ENCODE results near the gene SEC22C.
"Not testable (repeated sequence)": the region's sequence is repeated elsewhere in the genome, so short reads cannot be mapped to it uniquely, and the experiment has no call there.

Gene SEC22C, protein sequence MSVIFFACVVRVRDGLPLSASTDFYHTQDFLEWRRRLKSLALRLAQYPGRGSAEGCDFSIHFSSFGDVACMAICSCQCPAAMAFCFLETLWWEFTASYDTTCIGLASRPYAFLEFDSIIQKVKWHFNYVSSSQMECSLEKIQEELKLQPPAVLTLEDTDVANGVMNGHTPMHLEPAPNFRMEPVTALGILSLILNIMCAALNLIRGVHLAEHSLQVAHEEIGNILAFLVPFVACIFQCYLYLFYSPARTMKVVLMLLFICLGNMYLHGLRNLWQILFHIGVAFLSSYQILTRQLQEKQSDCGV

DNA sequence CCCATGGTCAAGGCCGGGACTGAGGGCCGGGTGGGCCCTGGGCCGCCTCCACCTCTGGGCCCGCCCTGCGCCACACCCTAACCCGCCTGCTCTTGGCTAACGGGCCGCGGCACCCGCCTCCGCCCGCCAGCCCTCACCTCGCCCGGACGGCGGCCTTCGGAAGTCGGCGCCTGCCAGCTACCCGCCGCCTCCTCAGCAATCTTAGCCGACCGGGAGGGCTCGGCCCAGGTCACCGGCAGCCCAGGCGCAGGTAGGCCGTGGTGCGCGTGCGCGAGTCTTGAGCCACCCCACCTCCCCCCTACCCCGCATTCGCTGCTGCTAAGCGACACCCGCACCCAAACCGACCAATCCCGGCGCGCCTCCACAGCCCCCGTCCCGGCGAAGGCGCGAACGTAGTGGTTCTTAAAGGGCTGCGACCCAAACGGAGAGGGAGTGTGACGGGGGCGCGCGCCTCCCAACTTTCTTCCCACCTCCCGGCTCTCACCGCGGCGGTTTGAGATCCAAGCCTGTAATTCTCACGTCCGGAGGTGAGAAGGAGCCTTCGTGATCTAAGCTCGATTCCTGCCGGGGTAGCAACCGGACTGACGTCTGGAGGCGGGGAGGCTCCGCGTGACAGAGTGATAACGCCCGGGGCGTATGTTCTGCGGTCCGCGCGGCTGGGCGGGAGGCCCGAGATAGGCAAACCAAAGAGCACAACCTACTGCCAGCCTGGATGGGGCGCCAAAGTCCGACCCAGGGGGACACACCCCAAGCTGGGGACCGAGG is at the start of gene SEC22C:
Gene SEC22C (minus strand): TSS at position 259 of the 765 bp plus-strand sequence. CDS start 12,921 bp downstream, outside the sequence.
- peak; percentile 97 for DNase-seq (ENCODE audit: low spot score)

DNA sequence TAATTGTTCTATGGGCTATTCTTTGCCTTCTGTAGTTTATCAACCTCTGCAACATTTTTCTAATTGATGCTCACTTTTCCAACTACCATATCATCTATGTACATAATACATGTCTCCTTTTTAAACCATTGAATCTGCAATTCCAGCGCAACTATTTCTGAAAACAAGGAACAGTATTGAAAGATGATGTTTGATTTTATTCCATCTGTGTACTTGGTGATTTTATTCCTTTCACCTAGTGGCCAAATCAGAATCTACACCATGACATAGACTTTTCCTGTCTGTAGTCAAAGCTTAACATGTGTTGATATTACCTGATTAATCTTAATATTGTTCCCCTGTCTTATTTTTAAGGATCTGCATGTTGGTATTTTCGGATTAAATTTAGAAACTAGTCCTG is 31.7 kb upstream of the SEC22C start:
- no peak for DNase-seq (ENCODE audit: low spot score)

DNA sequence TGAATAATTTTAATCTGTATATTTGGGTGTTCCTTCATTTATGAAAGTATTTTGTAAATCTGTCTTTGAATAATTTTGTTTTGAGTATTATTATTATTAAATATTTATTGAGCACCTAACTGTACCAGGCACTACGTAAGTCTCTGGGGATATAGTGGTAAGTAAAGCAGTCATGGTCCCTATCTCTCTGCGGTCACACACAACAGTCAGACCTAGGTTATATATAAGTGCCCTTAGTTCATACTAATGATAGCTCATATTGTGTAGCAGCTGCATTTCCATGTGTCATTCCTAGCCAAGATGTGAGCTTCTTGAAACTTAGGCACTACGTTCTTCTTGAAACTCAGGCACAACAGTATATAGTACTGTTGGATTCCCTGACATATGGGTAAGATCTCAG is 31.2 kb upstream of the SEC22C start:
- DNase-seq (ENCODE audit: low spot score) = no peak

DNA sequence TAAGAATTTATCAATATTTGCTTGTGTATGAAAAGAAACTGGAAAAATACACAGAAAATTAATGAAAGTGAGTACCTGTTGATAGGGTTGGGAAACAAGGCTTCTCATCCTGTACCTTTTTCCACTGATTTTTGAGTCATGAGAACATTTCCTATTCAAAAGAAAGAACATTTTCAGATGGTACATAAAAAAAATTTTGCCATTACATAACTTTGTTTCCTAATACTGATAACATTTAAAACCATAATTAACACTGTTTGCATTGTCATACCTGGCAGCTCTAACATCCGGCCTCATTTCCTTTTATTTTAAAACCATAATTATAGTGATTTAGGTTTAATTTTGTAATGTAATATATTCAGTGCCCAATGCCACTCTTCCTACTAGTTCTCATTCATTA is 30.4 kb upstream of the SEC22C start:
- DNase-seq (ENCODE audit: low spot score) = no peak

DNA sequence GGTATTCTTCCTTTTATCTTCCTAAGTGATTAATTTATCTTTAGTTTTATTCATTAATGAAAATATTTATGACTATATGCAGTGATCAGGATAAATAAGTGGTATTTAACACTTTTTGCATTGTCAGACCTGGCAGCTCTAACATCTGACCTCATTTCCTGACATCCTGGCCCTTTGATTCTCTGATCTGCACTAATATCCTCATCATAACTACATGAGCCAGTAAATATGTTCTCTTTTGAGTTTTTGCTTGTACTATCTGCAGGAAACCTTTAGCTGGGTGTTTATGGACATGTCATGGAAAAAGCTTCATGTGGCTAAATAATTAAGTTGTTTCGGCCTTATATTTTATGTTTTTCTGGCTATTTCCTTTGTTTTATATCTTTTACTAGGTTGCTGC is 29.2 kb upstream of the SEC22C start:
- DNase-seq (ENCODE audit: low spot score) = no peak

DNA sequence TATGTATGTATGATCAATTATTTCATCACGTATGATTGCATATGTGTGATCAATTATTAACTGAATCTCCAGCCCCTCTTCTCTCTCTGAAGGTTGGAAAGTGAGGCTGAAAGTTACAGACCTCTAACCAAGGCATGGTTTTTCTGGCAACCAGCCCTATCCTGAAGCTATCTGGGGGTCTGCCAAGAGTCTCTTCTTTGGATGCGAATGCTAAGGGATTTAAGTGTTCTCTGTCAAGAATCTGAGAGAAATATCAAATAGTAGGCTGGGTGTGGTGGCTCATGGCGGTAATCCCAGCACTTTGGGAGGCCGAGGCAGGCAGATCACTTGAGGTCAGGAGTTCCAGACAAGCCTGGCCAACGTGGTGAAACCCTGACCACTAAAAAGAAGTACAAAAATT is 26.8 kb upstream of the SEC22C start:
- no peak for DNase-seq (ENCODE audit: low spot score)

DNA sequence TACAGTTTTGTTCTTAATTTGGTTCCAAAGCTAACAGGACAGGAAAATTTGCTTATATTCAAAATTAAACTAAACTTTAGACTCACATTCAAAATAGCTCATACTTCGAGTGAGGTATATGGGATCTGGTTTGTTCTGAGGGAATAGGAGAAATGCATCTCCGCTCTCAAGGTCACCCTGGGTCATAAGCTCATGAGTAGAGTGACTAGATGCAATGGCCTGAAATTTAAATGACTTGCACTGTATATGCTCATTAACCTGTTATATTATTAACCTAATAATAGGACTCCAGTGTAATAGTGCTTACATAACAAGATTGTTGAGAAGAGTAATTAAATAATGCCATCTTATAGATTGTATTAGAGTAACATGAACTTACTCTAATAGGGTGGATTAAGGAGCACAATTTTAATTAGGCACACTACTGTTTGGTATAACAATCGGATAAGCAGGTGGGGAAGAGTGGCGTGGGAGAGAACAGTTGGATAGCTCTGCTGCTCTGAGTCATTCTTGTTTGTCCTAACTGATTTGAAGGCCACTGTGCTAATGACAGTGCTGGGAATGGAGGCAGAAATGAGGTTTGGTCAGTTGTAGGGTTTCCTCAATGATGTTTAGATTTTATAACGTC is 23.9 kb upstream of the SEC22C start:
- DNase-seq (ENCODE audit: low spot score) = no peak

DNA sequence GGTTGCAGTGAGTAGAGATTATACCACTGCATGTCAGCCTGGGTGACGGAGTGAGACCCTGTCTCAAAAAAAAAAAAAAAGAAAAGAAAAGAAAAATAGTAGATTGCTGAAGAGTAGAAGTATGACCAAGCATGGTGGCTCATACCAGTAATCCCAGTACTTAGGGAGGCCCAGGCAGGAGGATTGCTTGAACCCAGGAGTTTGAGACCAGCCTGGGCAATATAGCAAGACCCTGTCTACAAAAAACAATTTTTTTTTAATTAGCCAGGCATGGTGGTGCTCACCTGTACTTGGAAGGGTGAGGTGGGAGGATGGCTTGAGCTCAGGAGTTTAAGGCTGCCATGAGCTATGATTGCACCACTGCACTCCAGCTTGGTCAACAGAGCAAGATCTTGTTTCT is 21.2 kb upstream of the SEC22C start:
- DNase-seq (ENCODE audit: low spot score) = no peak

DNA sequence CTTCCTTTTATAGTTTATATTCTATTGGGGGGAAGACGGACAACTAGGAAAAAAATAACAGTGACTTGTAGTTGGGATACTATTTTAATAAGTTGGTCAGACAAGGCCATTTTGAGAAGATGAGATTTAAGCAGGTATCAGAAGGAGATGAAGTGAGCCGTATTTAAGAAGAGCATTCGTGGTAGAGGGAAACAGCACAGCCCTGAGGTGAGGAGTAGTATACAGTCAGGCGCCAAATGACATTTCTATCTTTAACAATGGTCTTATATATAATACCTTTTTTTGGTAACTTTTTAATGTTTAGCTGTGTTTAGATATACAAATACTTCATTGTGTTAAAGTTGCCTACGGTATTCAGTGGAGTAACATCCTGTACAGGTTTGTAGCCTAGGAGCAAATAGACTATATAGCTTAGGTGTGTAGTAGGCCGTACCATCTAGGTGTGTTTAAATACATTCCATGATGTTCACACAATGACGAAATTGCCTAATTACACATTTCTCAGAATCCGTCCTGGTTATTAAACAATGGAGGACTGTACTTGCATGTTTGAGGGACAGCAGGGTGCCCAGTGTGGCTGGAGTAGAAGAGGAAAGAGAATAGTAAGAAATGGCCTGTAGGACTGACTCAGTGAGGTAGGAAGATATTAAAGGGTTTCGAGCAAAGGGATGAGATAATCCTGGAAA is 20.3 kb upstream of the SEC22C start:
- no peak for DNase-seq (ENCODE audit: low spot score)

DNA sequence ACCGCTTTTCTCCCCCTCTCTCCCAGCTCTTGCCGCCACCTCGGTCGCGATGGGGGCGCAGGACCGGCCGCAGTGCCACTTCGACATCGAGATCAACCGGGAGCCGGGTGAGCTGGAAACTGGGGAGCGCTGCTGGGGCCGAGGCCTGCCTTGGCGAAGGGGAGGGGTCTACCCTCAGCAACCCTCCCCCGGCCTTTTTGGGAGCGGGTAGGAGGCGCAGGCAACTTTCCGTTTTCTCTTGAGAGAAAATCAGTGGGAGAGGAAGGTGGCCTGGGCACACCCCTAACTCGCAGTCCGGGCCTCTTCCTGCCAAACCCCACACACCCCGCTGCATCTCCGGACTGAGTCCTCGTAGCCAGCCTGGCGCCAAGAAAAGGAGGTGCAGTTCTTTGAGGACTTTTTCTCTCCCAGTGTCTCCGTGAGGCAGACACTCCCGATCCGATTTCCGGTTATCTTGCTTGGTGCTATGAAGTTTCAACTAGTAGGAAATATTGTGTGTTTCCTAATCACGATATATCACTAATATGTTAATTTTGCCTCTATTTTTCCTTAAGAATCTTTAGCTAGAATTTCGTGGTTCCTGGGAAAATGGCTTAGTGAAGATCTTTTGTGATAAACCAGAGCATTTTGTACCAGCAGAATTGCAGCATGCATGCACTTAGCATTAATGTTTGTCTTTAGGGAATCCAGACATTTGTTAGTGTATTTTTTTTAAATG is 19.4 kb upstream of the SEC22C start:
- DNase-seq (ENCODE audit: low spot score) = peak; percentile 75

DNA sequence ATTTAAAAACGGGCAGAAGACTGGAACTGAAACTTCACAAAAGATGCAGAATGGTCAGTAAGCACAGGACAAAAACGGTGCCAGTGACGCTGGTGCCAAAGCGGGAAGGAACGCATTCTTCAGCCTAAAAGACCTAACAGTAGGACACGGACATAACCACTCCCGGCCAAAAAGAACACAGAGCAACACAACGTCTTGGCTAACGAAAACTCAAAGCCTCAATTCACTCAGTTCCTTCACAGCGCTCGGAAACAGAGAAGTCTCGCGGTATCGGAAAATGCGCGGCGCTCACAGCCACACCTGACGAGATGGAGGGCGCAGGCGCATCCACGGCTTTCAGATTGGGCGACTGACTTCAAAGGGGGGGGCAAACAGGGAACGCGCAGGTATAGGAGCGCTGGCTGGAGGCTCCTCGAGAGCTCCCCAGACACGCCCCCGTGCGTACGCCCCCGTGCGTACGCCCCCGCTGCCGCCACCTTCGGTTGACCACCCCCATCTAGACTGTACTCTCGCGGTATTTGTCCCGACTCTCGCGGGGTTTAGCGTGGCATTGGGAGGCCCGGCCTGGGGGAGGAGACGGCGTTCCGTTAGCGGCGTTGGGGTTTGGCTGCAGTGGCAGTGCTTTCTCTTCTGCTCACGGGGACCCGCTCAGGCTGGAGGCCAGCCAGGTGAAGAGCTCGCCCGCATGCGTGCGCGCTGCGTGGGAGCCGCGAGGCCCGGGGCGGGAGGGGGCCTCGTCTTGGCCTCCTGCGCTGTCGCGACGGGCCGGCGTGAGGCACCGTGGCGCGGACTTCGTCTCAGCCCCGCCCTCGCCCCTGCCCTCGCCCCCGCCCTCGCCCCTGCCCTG is 18.6 kb upstream of the SEC22C start, which contains the start of gene NKTR:
Gene NKTR (plus strand): TSS at position 576 of the 847 bp plus-strand sequence. CDS start 321 bp downstream, outside the sequence.
- DNase-seq (ENCODE audit: low spot score) = peak; percentile 100

DNA sequence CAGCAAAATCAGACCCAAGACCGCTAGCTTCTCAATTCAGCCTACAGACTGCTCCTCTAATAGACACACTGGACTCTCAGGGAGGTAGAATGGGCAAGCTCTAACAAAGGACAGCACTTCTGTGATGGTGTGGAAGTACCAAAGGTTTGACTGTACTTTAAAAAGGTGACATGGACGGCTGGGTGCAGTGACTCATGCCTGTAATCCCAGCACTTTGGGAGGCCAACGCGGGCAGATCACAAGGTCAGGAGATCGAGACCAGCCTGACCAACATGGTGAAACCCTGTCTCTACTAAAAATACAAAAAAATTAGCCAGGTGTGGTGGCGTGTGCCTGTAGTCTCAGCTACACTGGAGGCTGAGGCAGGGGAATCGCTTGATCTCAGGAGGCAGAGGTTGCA is 15.3 kb upstream of the SEC22C start:
- DNase-seq (ENCODE audit: low spot score) = not testable (repeated sequence)

DNA sequence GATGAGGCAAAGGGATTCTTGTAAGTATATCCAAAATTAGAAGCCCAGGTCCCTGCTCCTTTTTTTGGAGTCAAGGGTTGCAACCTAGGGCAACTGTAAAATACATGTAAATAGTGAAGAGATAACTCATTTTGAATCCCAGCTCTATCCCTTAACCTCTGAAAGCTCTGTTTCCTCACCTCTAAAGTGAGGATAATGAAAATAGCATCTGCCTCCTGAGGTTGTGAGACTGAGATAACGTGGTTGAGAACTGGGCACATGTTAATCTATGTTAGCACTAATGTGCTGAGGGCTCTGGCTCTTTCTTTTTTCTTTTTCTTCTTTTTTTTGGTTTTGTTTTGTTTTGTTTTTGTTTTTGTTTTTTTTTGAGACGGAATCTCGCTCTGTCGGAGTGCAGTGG is 13.9 kb upstream of the SEC22C start:
- no peak for DNase-seq (ENCODE audit: low spot score)

DNA sequence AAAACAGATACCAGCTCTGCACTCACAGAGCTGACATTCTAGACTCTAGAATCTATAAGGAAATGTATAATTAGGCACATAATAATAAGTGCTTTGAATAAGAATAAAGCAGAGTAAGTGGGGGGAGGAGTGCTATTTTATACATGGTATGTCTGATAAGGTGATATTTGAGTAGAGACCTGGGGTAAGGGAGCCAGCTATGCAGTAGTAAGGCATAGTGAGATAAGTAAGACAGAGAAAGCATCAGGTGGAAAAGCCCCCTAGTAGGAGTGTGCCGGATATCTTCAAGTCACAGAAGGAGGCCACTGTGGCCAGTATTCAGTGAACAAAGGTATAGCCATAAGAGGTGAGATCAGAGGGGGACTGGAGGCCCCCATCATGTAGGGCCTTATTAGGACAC is 11.9 kb upstream of the SEC22C start:
- DNase-seq (ENCODE audit: low spot score) = no peak

DNA sequence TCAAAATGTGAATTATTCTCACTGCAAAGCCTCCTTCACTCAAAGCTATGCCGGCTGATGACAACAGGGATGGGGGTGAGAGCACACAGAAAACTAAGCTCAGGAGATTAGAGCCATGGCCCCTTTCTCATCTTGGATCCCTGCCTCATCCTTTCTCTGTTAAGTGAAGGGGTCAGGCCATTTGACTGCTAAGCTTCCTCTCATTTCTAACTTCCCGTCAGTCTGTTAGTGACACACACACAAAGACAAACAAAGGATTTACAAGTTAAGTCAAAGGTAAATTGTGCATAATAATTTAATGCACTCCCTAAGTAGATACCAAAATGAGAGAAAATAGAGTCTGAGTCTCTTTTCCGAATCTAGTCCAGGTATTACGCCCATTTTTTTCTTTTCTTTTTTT is 10.0 kb upstream of the SEC22C start:
- DNase-seq (ENCODE audit: low spot score) = no peak

DNA sequence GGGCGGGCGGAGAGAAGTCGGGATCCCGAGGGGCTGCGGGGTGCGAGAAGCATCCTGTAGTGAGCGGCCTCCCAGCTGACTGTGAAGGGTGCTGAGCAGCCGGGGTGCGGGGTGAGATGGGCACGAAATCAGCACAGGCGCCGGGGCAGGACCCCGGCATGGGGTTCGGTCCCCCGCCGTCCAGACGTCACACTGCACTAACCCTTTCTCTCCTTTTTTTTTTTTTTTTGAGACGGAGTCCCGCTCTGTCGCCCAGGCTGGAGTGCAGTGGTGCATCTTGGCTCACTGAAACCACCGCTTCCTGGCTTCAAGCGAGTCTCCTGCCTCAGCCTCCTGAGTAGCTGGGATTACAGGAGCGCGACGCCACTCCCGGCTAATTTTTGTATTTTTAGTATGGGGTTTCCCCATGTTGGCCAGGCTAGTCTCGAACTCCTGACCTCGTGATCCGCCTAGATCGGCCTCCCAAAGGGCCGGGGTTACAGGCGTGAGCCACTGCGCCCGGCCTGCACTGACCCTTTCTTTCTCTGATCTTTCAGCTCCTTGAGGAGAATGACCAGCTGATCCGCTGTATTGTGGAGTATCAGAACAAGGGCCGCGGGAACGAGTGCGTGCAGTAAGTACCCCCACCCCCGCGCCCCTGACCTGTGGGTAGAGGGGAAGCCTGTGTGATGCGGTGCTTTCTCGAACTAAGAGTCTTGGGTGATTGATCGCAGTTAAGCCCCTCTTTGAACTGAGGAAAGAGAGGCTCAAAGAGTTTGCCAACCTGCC is 9.4 kb upstream of the SEC22C start:
- no peak for DNase-seq (ENCODE audit: low spot score)

DNA sequence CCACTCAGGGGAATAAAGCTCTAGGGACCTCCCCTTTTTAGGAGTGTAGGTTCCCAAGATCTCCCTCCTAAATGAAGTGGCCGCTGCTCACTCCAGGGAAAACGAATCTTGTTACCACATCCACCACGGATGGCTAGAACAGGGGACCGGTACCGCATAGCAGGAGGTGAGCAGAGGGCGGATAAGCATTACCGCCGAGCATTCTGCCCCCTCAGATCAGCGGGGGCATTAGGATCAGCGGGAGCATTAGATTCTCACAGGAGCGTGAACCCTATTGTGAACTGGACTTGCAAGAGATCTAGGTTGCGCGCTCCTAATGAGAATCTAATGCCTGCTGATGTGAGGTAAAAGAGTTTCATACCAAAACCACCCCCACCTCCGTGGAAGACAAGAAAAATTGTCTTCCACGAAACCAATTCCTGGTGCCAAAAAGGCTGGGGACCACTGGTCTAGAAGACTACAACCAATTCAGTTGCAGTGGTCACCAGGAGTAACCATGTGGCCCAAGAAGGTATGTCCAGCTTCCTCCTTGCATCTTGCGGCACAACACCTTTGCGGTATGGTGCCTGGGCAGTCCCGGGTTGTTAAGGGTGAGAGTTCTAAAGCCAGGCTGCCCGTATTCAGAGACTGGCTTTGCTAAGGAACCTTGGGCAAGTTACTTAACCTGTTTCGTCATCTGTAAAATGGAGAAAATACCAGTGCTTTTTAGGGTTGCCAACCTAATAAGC is 7.8 kb upstream of the SEC22C start:
- no peak for DNase-seq (ENCODE audit: low spot score)

DNA sequence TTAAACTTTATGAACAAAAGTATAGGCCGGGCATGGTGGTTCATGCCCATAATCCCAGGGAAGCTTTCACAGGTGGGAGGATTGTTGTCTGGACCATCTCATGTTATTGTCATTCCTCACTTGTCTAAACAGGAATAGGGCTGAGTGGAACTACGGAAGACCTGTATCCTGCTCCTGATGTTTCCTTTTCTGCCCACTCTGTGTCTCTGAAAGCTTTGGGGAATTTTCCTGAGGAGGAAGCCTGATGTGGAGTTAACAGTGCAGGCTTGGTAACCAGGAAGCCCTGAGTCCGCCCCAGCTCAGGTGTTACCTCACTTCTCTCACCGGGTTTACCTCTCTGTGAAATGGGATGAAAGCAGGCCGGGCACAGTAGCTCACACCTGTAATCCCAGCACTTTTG is 6.9 kb upstream of the SEC22C start:
- no peak for DNase-seq (ENCODE audit: low spot score)

DNA sequence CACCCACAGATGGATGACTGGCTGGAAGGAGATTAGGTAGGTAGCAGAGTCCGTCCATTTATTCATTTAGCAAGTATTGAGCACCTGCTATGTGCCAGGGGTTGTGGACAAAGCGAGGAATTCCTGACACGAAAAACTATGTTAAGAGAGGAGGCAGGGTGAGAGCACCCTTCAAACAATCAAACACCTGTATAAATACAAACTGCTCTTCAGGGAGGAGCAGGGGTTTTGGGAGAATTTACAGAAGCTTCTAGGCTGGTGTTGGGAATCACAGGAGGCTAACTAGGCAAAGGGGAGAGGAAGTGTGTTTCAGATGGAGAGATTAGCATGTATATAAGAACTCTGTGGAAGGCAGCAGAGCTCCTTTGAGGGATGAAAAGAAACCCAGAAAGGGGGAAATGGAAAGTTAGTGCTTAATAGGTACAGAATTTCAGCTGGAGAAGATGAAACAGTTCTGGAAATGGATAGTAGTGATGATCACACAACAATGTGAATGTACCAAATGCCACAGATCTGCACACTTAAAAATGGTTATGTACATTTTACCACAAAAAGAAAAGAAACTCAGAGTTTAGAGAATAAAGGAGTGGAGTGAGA is 805 bp upstream of the SEC22C start:
- DNase-seq (ENCODE audit: low spot score) = no peak
